Measurements from ENCODE around the gene COL28A1. TPM values are rescaled to one million over a fixed set of nuclear protein-coding genes. Genes with fewer than 3 reads are reported as not detected.

COL28A1 gene
- total RNA-seq, 3 donors from 2014 or later (not counting 1 experiment from before 2014, with no cell fraction given), result 0.28 to 0.84 (median 0.45) TPM

GRCh38 chr7:7435978-7436377, 99.7 kb downstream of the COL28A1 start:
- Histone ChIP-seq H3K4me1 (ENCODE audit: control insufficient read depth, insufficient read depth, low read length) (no peaks in the 10 kb centered on the region), H3K36me3 (ENCODE audit: control insufficient read depth, insufficient read depth, low read length) (no peaks in the 10 kb centered on the region), H3K9me3 (ENCODE audit: control insufficient read depth, insufficient read depth, low read length) (no peaks in the 10 kb centered on the region), H3K27me3 (ENCODE audit: control insufficient read depth, insufficient read depth, low read length) (no peaks in the 10 kb centered on the region), H3K27ac (ENCODE audit: low read length) (no peak overlapping the region), H3K4me3 (ENCODE audit: low read length) (no peak overlapping the region)
- TF ChIP-seq CTCF (IDR thresholded peaks at IDR 0.05), result no peak
- Mint-ChIP-seq H3K4me1 (no peaks in the 10 kb centered on the region), H3K36me3 (no peaks in the 10 kb centered on the region), H3K9me3 (no peaks in the 10 kb centered on the region), H3K4me3 (no peak overlapping the region), H3K27me3 (ENCODE audit: low read depth in 2 of 2) (peaks cover 7 to 9% of the 10 kb centered on the region in 2 donors), H3K27ac (no peak overlapping the region)
- WGBS (ENCODE audit: insufficient coverage), result 94% methylated on average over 1 of the region's 1 CpG
- DNase-seq (no peak), ATAC-seq (no peak)
- intact Hi-C loops (cut with micrococcal nuclease), result no loop called here

GRCh38 chr7:7434329-7434728, 101.3 kb downstream of the COL28A1 start:
- no peaks in the 10 kb centered on the region for H3K36me3 Mint-ChIP-seq

GRCh38 chr7:7433811-7434210, 101.9 kb downstream of the COL28A1 start:
- no peak overlapping the region for H3K27ac ChIP-seq (ENCODE audit: low read length)
- intact Hi-C loops (cut with micrococcal nuclease), result no loop called here
- Mint-ChIP-seq H3K9me3 (no peaks in the 10 kb centered on the region), H3K4me1 (no peaks in the 10 kb centered on the region), H3K27ac (no peak overlapping the region), H3K27me3 (ENCODE audit: low read depth in 2 of 2) (peaks cover 12 to 18% of the 10 kb centered on the region in 2 donors), H3K4me3 (no peak overlapping the region), H3K36me3 (no peaks in the 10 kb centered on the region)
- WGBS (ENCODE audit: insufficient coverage), result 100% methylated on average over 1 of the region's 1 CpG
- no peaks in the 10 kb centered on the region for H3K9me3 ChIP-seq (ENCODE audit: control insufficient read depth, insufficient read depth, low read length)
- DNase-seq (no peak), ATAC-seq (no peak)
- no peak overlapping the region for H3K4me3 ChIP-seq (ENCODE audit: low read length)
- no peak for TF ChIP-seq CTCF (IDR thresholded peaks at IDR 0.05)
- H3K27me3 ChIP-seq (ENCODE audit: control insufficient read depth, insufficient read depth, low read length), result no peaks in the 10 kb centered on the region
- no peaks in the 10 kb centered on the region for H3K36me3 ChIP-seq (ENCODE audit: control insufficient read depth, insufficient read depth, low read length)
- H3K4me1 ChIP-seq (ENCODE audit: control insufficient read depth, insufficient read depth, low read length), result no peaks in the 10 kb centered on the region

More at GRCh38 chr7:7434329-7434728, 101.3 kb downstream of the COL28A1 start:
- Mint-ChIP-seq H3K27ac (no peak overlapping the region), H3K4me1 (no peaks in the 10 kb centered on the region), H3K9me3 (no peaks in the 10 kb centered on the region), H3K27me3 (ENCODE audit: low read depth in 2 of 2) (peaks cover 12 to 16% of the 10 kb centered on the region in 2 donors), H3K4me3 (no peak overlapping the region)
- intact Hi-C loops (cut with micrococcal nuclease), result no loop called here
- H3K4me3 ChIP-seq (ENCODE audit: low read length), result no peak overlapping the region
- ATAC-seq, result no peak
- H3K27me3 ChIP-seq (ENCODE audit: control insufficient read depth, insufficient read depth, low read length), result no peaks in the 10 kb centered on the region
- 75% methylated on average over 3 of the region's 3 CpGs for WGBS (ENCODE audit: insufficient coverage)
- no peaks in the 10 kb centered on the region for H3K9me3 ChIP-seq (ENCODE audit: control insufficient read depth, insufficient read depth, low read length)
- H3K4me1 ChIP-seq (ENCODE audit: control insufficient read depth, insufficient read depth, low read length), result no peaks in the 10 kb centered on the region
- H3K27ac ChIP-seq (ENCODE audit: low read length), result no peak overlapping the region
- H3K36me3 ChIP-seq (ENCODE audit: control insufficient read depth, insufficient read depth, low read length), result no peaks in the 10 kb centered on the region
- no peak for TF ChIP-seq CTCF (IDR thresholded peaks at IDR 0.05)
- DNase-seq, result no peak

- ATAC-seq (no peak), DNase-seq (no peak)
- intact Hi-C loops (cut with micrococcal nuclease), result no loop called here
- peaks cover 12 to 18% of the 10 kb centered on the region in 2 donors for H3K27me3 Mint-ChIP-seq (ENCODE audit: low read depth in 2 of 2)
- Histone ChIP-seq H3K4me3 (ENCODE audit: low read length) (no peak overlapping the region), H3K4me1 (ENCODE audit: control insufficient read depth, insufficient read depth, low read length) (no peaks in the 10 kb centered on the region), H3K36me3 (ENCODE audit: control insufficient read depth, insufficient read depth, low read length) (no peaks in the 10 kb centered on the region), H3K27me3 (ENCODE audit: control insufficient read depth, insufficient read depth, low read length) (no peaks in the 10 kb centered on the region), H3K27ac (ENCODE audit: low read length) (no peak overlapping the region), H3K9me3 (ENCODE audit: control insufficient read depth, insufficient read depth, low read length) (no peaks in the 10 kb centered on the region)
- H3K9me3 Mint-ChIP-seq, result no peaks in the 10 kb centered on the region
- H3K27ac Mint-ChIP-seq, result no peak overlapping the region
- no peaks in the 10 kb centered on the region for H3K36me3 Mint-ChIP-seq
- WGBS (ENCODE audit: insufficient coverage), result 97% methylated on average over 4 of the region's 7 CpGs
- H3K4me1 Mint-ChIP-seq, result no peaks in the 10 kb centered on the region
- no peak overlapping the region for H3K4me3 Mint-ChIP-seq
- TF ChIP-seq CTCF (IDR thresholded peaks at IDR 0.05), result no peak
Measured at GRCh38 chr7:7432979-7433378, 102.7 kb downstream of the COL28A1 start.

Measured in natural killer cell (primary cell).